Measurements from ENCODE around the gene PRR18.

Gene PRR18

DNA sequence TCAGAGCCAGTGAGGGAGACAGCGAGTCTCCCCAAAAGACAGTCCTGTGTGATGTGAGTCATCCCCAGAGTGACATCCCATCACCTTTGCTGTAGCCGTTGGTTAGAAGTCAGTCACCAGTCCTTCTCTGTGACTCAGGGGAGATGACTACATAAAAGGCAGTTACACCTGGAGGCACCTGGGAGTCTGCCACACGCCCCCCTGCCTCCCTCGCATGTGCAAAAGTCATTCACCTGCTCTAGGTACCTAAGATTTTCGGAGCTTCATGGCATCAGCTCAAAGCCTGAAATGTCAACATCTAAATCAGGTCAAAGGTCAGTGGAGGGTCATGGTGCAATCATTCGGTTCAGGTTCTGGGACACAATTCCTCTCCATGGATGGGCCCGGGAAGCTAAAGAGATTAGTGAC lies 50.3 kb downstream of the PRR18 start:
- no peak for DNase-seq
- H3K27me3 ChIP-seq (replicated peaks) = peaks cover 15% of the 10 kb centered on the region
- no peak overlapping the region for H3K27ac ChIP-seq

More for the DNA sequence above, 50.3 kb downstream of the PRR18 start:
- TF ChIP-seq, protein P1, sequence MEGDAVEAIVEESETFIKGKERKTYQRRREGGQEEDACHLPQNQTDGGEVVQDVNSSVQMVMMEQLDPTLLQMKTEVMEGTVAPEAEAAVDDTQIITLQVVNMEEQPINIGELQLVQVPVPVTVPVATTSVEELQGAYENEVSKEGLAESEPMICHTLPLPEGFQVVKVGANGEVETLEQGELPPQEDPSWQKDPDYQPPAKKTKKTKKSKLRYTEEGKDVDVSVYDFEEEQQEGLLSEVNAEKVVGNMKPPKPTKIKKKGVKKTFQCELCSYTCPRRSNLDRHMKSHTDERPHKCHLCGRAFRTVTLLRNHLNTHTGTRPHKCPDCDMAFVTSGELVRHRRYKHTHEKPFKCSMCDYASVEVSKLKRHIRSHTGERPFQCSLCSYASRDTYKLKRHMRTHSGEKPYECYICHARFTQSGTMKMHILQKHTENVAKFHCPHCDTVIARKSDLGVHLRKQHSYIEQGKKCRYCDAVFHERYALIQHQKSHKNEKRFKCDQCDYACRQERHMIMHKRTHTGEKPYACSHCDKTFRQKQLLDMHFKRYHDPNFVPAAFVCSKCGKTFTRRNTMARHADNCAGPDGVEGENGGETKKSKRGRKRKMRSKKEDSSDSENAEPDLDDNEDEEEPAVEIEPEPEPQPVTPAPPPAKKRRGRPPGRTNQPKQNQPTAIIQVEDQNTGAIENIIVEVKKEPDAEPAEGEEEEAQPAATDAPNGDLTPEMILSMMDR (IDR thresholded peaks at IDR 0.05; ENCODE audit: low read depth, low read length, missing control alignments) = no peak
- in situ Hi-C loops (cut with HindIII; ENCODE audit: low pct_ligation_motif_present, low sequenced_read_pairs) = no loop called here
- Histone ChIP-seq H3K4me3 (ENCODE audit: low read depth, low read length) (no peak overlapping the region), H3K36me3 (replicated peaks) (no peaks in the 10 kb centered on the region)

All from brain microvascular endothelial cell (primary cell).